ENCODE measurements around the gene RNLS. TPM values are rescaled to one million over a fixed set of nuclear protein-coding genes. Genes with fewer than 3 reads are reported as not detected.

The RNLS gene
- total and polyA plus RNA-seq, 2 of the 4 experiments (the other 2 are of a cell fraction): 4.5 to 7.0 TPM

DNA sequence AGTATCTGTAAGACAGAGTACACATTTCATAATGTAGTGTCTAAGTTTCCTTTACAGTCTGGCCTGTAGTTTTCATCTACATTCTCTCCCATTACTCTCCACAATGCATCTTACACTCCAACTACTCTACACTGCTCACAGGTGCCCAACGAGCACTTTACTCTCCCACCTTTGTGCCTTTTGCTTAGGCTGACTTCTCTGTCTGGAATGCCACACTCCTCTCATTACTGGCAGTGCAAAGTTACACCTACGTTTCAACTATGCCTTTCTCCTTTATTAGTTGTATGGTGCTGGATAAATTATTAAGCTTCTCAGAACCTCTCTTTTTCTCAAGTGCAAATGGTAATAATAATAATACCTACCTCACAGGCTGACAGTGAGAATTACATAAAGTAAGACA, 70.5 kb downstream of the RNLS start:
- Histone ChIP-seq H3K79me1 (ENCODE audit: low read depth in 1 of 2, low read length in 2 of 2) (no peaks in the 10 kb centered on the region), H4K91ac (ENCODE audit: insufficient read depth, low read depth, low read length) (no peak overlapping the region), H2BK120ac (ENCODE audit: low read depth, low read length) (no peak overlapping the region), H3K14ac (replicated peaks; ENCODE audit: low read depth, low read length) (no peak overlapping the region), H3K27ac (ENCODE audit: insufficient read depth, low read length) (no peak overlapping the region), H2BK20ac (ENCODE audit: low read depth, low read length) (no peak overlapping the region), H2AK5ac (ENCODE audit: low read depth, low read length) (no peak overlapping the region), H2BK15ac (ENCODE audit: low read depth, low read length) (no peak overlapping the region), H2AFZ (replicated peaks; ENCODE audit: low read length, poor library complexity) (no peak overlapping the region), H2BK5ac (ENCODE audit: low read depth, low read length, poor library complexity, severe bottlenecking) (no peak overlapping the region), H2AK9ac (replicated peaks; ENCODE audit: low read depth, low read length, poor library complexity) (no peak overlapping the region), H3K4me2 (ENCODE audit: low read depth, low read length) (no peak overlapping the region), H3K9ac (ENCODE audit: low read depth, low read length) (no peak overlapping the region), H3K56ac (ENCODE audit: extremely low read depth, insufficient read depth, low read length) (no peak overlapping the region), H3K36me3 (ENCODE audit: control insufficient read depth, insufficient read depth, low read length) (no peaks in the 10 kb centered on the region), H4K5ac (ENCODE audit: low read depth, low read length) (no peak overlapping the region), H3K9me1 (ENCODE audit: insufficient read depth, low read length) (no peaks in the 10 kb centered on the region), H3K4ac (ENCODE audit: low read depth, low read length) (no peak overlapping the region), H3K4me3 (ENCODE audit: insufficient read depth, low read depth, low read length) (no peak overlapping the region), H4K20me1 (ENCODE audit: insufficient read depth, low read length) (no peaks in the 10 kb centered on the region), H3K9me3 (ENCODE audit: control insufficient read depth, insufficient read depth, low read length) (no peaks in the 10 kb centered on the region), H3K23ac (ENCODE audit: low read depth, low read length) (no peak overlapping the region), H3K27me3 (ENCODE audit: control insufficient read depth, insufficient read depth, low read length) (no peaks in the 10 kb centered on the region; the same call in 1 of the 2 replicates), H3K18ac (ENCODE audit: low read depth, low read length) (no peak overlapping the region), H4K8ac (ENCODE audit: low read depth in 2 of 2, low read length in 2 of 2) (no peak overlapping the region), H3K4me1 (ENCODE audit: control insufficient read depth, insufficient read depth, low read length) (no peaks in the 10 kb centered on the region)
- CTCF ChIA-PET: no interaction called here
- WGBS, 2 experiments (ENCODE audit: extremely low coverage in 2 of 2, insufficient read length in 1 of 2): no CpG with 5 or more reads among the region's 2 CpGs
- intact Hi-C loops (cut with micrococcal nuclease): no loop called here
- DNase-seq (no peak), ATAC-seq (ENCODE audit: low read depth) (no peak)
- in situ Hi-C loops (cut with MboI; ENCODE audit: low sequenced_read_pairs): no loop called here
- POLR2A ChIA-PET (ENCODE audit: unreplicated experiment): no interaction called here
- TF ChIP-seq, protein P1, sequence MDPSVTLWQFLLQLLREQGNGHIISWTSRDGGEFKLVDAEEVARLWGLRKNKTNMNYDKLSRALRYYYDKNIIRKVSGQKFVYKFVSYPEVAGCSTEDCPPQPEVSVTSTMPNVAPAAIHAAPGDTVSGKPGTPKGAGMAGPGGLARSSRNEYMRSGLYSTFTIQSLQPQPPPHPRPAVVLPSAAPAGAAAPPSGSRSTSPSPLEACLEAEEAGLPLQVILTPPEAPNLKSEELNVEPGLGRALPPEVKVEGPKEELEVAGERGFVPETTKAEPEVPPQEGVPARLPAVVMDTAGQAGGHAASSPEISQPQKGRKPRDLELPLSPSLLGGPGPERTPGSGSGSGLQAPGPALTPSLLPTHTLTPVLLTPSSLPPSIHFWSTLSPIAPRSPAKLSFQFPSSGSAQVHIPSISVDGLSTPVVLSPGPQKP (IDR thresholded peaks at IDR 0.05; ENCODE audit: borderline replicate concordance, low read depth, low read length): no peak
- no peak for TF ChIP-seq RFX5 (IDR thresholded peaks at IDR 0.05; ENCODE audit: low read depth, low read length)
- TF ChIP-seq MAFK (IDR thresholded peaks at IDR 0.05; ENCODE audit: low read depth, low read length): no peak
- no peak for TF ChIP-seq BHLHE40 (IDR thresholded peaks at IDR 0.05; ENCODE audit: low read depth, low read length)
- TF ChIP-seq, protein P2, sequence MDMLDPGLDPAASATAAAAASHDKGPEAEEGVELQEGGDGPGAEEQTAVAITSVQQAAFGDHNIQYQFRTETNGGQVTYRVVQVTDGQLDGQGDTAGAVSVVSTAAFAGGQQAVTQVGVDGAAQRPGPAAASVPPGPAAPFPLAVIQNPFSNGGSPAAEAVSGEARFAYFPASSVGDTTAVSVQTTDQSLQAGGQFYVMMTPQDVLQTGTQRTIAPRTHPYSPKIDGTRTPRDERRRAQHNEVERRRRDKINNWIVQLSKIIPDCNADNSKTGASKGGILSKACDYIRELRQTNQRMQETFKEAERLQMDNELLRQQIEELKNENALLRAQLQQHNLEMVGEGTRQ (IDR thresholded peaks at IDR 0.05; ENCODE audit: low read depth, low read length): no peak
- TF ChIP-seq RCOR1 (IDR thresholded peaks at IDR 0.05; ENCODE audit: insufficient replicate concordance, low read length): no peak
- TF ChIP-seq CEBPB (IDR thresholded peaks at IDR 0.05; ENCODE audit: low read depth, low read length): no peak
- TF ChIP-seq NFE2L2 (IDR thresholded peaks at IDR 0.05; ENCODE audit: low read depth, low read length): no peak
- TF ChIP-seq MAZ (IDR thresholded peaks at IDR 0.05; ENCODE audit: borderline replicate concordance, low read depth, low read length): no peak
- no peak for TF ChIP-seq CHD1 (IDR thresholded peaks at IDR 0.05; ENCODE audit: low read depth, low read length)
- no peak for TF ChIP-seq SMC3 (IDR thresholded peaks at IDR 0.05; ENCODE audit: low read depth, low read length)
- TF ChIP-seq MXI1 (IDR thresholded peaks at IDR 0.05; ENCODE audit: borderline replicate concordance, low read depth, low read length): no peak
- TF ChIP-seq RAD21 (IDR thresholded peaks at IDR 0.05; ENCODE audit: low read length): no peak
- TF ChIP-seq FOS (IDR thresholded peaks at IDR 0.05; ENCODE audit: low read depth, low read length): no peak
- TF ChIP-seq POLR2A (IDR thresholded peaks at IDR 0.05; ENCODE audit: low read depth, low read length): no peak
- TF ChIP-seq, protein P3, sequence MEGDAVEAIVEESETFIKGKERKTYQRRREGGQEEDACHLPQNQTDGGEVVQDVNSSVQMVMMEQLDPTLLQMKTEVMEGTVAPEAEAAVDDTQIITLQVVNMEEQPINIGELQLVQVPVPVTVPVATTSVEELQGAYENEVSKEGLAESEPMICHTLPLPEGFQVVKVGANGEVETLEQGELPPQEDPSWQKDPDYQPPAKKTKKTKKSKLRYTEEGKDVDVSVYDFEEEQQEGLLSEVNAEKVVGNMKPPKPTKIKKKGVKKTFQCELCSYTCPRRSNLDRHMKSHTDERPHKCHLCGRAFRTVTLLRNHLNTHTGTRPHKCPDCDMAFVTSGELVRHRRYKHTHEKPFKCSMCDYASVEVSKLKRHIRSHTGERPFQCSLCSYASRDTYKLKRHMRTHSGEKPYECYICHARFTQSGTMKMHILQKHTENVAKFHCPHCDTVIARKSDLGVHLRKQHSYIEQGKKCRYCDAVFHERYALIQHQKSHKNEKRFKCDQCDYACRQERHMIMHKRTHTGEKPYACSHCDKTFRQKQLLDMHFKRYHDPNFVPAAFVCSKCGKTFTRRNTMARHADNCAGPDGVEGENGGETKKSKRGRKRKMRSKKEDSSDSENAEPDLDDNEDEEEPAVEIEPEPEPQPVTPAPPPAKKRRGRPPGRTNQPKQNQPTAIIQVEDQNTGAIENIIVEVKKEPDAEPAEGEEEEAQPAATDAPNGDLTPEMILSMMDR (conservative IDR thresholded peaks at IDR 0.05; ENCODE audit: low read depth, low read length): no peak
- no TSS peak for BruUV-seq (replicated peaks)
- dilution Hi-C loops (cut with HindIII; ENCODE audit: low sequenced_read_pairs, unreplicated experiment): no loop called here

All from IMR-90 (cell line).